ENCODE data around the gene RNF145.

The RNF145 gene

DNA sequence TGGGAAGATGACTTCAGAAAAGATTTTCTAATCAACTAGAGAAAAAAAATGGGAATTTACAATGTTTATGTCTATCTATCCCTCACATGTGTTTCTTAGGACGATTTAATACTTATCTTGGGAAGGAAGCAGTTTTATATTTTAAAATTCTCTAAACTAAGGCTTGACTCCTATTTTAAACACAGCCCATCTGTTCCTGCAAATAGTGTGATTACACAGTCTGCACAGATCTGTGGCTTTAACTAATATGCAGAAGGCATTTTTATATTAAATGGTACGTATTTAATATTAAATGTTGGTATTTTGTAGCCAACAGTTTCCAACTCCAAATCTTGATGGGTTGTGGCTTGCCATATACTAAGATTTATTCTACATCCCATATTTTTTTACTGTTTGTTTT, 56.5 kb downstream of the RNF145 start:
- H3K79me2 ChIP-seq (ENCODE audit: low read length), result no peaks in the 10 kb centered on the region
- no peaks in the 10 kb centered on the region for H3K4me1 ChIP-seq (ENCODE audit: low read length)
- DNase-seq, result no peak
- TF ChIP-seq, protein P1, sequence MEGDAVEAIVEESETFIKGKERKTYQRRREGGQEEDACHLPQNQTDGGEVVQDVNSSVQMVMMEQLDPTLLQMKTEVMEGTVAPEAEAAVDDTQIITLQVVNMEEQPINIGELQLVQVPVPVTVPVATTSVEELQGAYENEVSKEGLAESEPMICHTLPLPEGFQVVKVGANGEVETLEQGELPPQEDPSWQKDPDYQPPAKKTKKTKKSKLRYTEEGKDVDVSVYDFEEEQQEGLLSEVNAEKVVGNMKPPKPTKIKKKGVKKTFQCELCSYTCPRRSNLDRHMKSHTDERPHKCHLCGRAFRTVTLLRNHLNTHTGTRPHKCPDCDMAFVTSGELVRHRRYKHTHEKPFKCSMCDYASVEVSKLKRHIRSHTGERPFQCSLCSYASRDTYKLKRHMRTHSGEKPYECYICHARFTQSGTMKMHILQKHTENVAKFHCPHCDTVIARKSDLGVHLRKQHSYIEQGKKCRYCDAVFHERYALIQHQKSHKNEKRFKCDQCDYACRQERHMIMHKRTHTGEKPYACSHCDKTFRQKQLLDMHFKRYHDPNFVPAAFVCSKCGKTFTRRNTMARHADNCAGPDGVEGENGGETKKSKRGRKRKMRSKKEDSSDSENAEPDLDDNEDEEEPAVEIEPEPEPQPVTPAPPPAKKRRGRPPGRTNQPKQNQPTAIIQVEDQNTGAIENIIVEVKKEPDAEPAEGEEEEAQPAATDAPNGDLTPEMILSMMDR (IDR thresholded peaks at IDR 0.05; ENCODE audit: low read length), result no peak
- TF ChIP-seq EZH2phosphoT487 (IDR thresholded peaks at IDR 0.05; ENCODE audit: low read length) (no peak), EZH2 (optimal IDR thresholded peaks at IDR 0.05; ENCODE audit: low read depth, low read length) (no peak)
- H3K9me2 ChIP-seq (replicated peaks; ENCODE audit: insufficient read depth, low read length), result no peaks in the 10 kb centered on the region
- peaks cover 5% of the 10 kb centered on the region; the same call in 1 of the 2 replicates for H3F3A ChIP-seq (ENCODE audit: insufficient read depth, low read length)
- H3K4me2 ChIP-seq (ENCODE audit: low read depth, low read length), result no peak overlapping the region
- no peak overlapping the region for H3K27ac ChIP-seq (ENCODE audit: low read length)
- H3K4me3 ChIP-seq (ENCODE audit: low read length), result no peak overlapping the region
- no peaks in the 10 kb centered on the region for H3K9me3 ChIP-seq (replicated peaks; ENCODE audit: insufficient read depth, low read length)
- no peaks in the 10 kb centered on the region for H3K27me3 ChIP-seq (replicated peaks; ENCODE audit: insufficient read depth, low read length)
- H2AFZ ChIP-seq (ENCODE audit: low read length), result no peak overlapping the region
- H3K36me3 ChIP-seq (replicated peaks; ENCODE audit: insufficient read depth, low read length), result no peaks in the 10 kb centered on the region; the same call in 1 of the 2 replicates
- H4K20me1 ChIP-seq (ENCODE audit: insufficient read depth, low read length), result no peaks in the 10 kb centered on the region
- H3K9ac ChIP-seq (ENCODE audit: low read length), result no peak overlapping the region

DNA sequence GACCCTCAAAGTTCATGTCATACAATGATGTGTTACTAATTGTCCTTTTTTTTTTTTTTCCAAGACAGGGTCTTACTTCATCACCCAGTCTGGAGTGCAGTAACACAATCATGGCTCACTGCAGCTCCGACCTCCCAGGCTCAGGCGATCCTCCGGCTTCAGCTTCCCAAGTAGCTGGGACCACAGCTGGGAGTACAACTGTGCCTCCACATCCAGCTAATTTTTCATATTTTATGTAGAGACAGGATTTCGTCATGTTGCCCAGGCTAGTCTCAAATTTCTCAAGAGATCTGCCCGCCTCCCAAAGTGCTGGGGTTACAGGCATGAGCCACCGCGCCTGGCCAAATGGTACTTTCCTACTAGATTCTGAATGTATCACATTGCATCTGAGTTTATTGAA, 60.3 kb downstream of the RNF145 start:
- Histone ChIP-seq H3K9me3 (replicated peaks; ENCODE audit: insufficient read depth, low read length) (no peaks in the 10 kb centered on the region), H3K4me3 (ENCODE audit: low read length) (no peak overlapping the region), H3K9me2 (replicated peaks; ENCODE audit: insufficient read depth, low read length) (no peaks in the 10 kb centered on the region), H3K4me1 (ENCODE audit: low read length) (no peaks in the 10 kb centered on the region), H3F3A (ENCODE audit: insufficient read depth, low read length) (no peaks in the 10 kb centered on the region), H3K27ac (ENCODE audit: low read length) (no peak overlapping the region), H3K4me2 (ENCODE audit: low read depth, low read length) (no peak overlapping the region), H3K36me3 (replicated peaks; ENCODE audit: insufficient read depth, low read length) (no peaks in the 10 kb centered on the region), H3K9ac (ENCODE audit: low read length) (no peak overlapping the region), H3K79me2 (ENCODE audit: low read length) (no peaks in the 10 kb centered on the region), H3K27me3 (replicated peaks; ENCODE audit: insufficient read depth, low read length) (no peaks in the 10 kb centered on the region), H2AFZ (ENCODE audit: low read length) (no peak overlapping the region), H4K20me1 (ENCODE audit: insufficient read depth, low read length) (no peaks in the 10 kb centered on the region)
- no peak for DNase-seq
- TF ChIP-seq, protein P1 (IDR thresholded peaks at IDR 0.05; ENCODE audit: low read length), result no peak

DNA sequence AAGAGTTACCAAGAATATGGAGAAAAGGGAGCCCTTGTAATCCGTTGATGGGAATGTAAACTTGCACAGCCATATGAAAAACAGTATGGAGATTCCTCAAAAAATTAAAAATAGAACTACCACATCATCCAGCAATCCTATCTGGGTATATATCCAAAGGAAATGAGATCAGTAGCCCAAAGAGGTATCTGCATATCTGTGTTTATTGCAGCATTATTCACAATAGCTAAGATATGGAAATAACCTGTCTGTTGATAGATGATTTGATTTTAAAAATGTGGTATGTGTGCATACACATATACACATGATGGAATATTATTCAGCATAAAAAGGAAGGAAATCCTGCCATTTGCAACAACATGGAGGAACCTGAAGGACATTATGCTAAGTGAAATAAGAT, 61.4 kb downstream of the RNF145 start:
- Histone ChIP-seq H3K27me3 (replicated peaks; ENCODE audit: insufficient read depth, low read length) (no peaks in the 10 kb centered on the region), H3K36me3 (replicated peaks; ENCODE audit: insufficient read depth, low read length) (no peaks in the 10 kb centered on the region), H3F3A (ENCODE audit: insufficient read depth, low read length) (no peaks in the 10 kb centered on the region), H3K4me2 (ENCODE audit: low read depth, low read length) (no peak overlapping the region), H3K9me2 (replicated peaks; ENCODE audit: insufficient read depth, low read length) (no peaks in the 10 kb centered on the region), H3K79me2 (ENCODE audit: low read length) (no peaks in the 10 kb centered on the region), H3K4me3 (ENCODE audit: low read length) (no peak overlapping the region), H4K20me1 (ENCODE audit: insufficient read depth, low read length) (no peaks in the 10 kb centered on the region), H2AFZ (ENCODE audit: low read length) (no peak overlapping the region), H3K9ac (ENCODE audit: low read length) (no peak overlapping the region), H3K27ac (ENCODE audit: low read length) (no peak overlapping the region), H3K9me3 (replicated peaks; ENCODE audit: insufficient read depth, low read length) (no peaks in the 10 kb centered on the region), H3K4me1 (ENCODE audit: low read length) (no peaks in the 10 kb centered on the region)
- TF ChIP-seq EZH2 (optimal IDR thresholded peaks at IDR 0.05; ENCODE audit: low read depth, low read length), result no peak
- no peak for TF ChIP-seq EZH2phosphoT487 (IDR thresholded peaks at IDR 0.05; ENCODE audit: low read length)
- TF ChIP-seq, protein P1 (IDR thresholded peaks at IDR 0.05; ENCODE audit: low read length), result no peak
- no peak for DNase-seq

All from MM.1S (cell line).